ENCODE measurements around the gene PRKAR1A.

PRKAR1A gene

DNA sequence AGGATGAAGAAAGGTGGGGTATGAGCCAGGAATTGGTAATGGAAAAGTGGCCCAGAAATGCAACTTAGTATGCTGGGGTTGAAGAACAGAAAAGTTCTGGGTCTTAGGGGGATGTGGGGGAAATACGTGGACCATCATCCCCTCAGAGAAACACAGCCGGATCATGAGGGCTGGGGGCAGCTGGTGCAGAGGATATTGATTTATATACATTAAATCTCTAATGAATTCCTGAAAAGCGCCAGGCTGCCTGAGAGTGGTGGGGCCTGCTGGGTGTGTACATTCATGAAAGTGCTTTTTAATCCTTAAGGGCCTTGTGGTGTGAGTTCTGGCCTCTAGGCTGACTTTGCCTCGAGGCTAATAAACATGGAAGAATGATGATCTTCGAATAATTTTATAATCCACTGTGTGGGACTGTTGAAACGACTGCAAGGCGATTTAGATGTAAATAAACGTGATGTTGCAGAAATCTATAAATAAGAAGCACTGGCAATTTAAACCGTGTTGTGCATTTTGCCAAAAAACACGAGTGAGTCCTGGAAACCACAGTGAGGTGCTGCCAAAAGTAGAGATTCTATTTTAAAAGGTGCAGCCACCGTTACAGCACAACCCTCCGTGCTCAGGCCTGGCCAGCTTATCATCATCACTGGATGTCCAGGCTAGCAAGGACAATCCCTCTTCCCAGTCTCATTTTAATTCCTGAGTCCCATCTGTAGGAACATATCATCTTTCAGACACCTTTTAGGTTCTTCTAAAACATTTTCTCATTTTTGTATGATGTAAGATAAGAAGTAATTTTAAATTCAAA is 32.1 kb downstream of the PRKAR1A start:
- DNase-seq: no peak

DNA sequence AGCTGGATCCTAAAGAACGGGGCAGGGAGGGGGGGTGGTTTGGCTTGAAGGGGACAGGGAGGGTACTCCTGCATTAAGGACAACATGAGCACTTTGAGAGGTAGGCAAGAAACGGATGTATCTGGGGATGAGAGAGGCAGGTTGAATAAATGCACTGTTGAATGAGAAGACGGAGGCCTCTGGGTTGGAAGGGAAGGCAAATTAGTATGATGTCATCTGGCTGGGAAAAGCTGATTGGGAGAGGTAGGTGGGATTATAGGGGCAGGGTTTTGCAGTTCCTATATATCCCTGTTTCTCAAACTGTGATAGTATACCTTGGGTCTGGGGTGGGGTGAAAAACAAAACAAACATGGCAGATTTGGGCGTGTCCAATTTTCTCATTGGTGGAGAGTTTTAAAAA is 44.3 kb downstream of the PRKAR1A start:
- no peak for DNase-seq

DNA sequence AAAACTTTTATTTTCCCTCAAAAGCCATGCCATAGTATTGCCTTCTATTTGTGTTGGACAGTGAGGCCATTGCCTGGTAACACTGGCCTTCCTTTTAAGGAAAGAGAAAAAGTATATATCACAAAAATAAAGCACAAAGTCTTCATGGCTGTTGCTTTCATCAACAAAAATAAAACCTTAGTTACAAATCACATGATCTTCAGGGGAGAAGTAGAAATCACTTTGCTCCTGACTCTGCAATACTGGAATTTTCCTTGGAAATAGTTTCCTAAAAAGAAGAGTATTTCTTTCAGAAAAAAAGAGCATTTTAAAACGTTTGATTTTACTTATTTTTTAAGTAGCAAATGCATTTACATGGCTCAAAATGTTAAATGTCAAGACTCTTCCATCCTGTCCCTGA is 47.1 kb downstream of the PRKAR1A start:
- no peak for DNase-seq

DNA sequence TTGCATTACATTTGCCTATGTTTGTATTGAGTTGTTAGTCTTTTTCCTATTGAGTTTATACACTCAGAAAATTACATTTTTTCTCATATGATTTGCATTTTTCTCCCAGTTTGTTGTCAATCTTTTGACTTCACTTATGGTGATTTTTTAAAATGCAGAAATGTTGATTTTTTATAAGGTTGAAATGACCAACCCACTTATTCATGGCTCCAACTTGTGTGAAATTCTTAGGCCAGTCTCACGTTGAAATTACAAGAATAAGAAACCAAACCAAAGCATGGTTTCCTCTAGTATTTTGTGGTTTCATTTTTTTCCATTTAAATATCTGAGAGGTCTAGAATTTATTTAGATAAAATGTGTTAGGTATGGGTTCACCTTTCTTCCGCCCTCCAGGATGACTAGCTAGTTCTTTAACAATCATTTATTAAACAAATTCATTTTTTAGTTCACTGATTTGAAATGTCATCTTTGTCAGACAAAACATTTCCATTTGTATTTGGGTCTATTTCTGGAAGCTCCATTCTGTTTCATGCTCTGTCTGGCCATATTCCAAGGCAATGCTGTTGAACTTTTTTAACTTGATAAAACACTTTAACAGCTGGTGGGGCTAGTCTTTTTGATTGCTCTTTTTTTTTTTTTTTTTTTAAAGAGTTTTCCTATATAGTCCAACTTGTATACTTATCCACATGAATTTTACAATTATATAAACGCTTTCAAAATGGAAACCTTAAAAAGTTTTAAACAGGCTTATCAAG is 48.9 kb downstream of the PRKAR1A start:
- no peak for DNase-seq

DNA sequence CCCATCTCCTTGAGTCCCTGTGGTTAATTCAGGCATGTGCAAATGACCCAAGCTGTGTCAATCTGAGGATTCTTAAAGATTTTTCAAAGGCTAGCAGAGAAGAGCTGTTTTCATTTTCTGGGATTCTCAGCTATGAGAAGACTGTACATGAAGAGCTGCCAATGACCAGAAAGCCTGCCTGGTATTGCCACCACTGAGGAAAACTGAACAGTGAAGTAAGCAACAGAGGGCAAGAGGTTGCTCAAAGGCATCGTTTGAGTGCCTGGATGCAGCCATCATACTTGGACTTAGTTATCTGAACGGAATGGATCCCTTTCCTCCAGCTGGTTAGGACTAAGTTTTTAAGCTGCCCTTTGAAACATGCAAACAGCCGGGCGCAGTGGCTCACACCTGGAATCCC is 50.5 kb downstream of the PRKAR1A start:
- no peak for DNase-seq

DNA sequence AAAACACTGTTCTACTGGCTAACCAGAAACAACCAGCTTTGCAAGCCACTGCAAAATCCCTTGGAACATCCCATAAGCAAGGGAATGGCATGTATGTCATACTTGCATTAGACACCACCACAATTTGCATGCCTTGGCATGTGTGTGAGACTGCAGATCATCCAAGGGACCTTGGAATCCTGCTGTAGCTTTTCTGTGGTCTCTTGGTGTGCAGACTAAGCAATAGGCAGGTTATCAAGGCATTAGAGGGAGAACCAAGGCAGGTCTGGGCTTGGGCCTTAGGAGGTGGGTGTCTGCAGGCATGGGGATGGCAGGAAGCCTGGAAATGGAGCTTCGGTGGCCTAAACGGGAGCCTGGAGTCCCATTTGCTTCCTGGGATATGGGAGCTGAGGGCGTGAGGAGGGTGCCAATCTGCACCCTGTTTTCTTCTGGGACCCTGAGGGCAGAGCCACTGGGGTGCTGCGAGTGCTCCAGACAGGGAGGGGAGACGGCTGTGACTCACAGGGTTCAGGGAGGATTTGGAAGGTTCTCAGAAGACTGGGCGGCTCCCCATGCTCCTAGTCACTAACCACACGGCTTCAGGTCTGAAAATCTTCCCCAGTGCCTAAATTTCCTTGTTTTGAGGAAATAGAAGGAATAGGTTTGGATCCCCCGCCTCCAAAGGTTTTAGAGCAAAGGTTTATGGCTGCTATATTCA is 52.3 kb downstream of the PRKAR1A start:
- no peak for DNase-seq

DNA sequence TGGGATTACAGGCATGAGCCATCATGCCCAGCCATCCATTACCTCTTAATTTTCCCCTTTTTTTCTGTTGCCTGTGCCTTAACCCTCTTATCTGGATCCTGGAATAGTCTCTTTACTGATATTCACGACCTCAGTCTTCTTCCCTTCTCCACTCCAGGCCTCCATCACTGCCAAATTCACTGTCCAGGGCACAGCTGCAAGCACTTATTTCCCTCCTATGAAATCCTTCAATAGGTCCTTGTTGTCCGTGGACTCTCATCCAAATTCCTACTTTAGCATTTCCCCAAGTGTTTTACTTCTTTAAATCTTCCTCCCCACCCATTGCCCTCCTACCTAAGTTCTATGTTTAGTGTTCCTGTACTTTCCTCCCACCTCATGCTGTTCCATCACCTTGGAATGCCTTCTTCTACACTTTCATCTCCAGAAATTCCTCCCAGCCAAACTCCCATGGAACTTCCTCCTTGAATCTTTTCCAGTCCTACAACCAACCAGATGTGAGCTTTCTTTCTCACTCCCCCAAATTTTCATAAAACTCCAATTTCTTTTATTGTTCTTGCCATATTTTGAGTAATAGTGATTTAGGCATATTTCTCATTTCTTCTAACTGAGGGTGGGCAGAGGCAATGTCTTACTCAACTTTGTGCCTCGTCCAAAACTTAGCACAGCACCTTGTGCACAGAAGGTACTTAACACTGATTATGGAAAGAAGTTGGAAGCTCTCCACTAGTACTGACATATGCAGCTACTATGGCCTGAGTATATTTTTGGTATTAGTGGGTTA is 53.6 kb downstream of the PRKAR1A start:
- no peak for DNase-seq

DNA sequence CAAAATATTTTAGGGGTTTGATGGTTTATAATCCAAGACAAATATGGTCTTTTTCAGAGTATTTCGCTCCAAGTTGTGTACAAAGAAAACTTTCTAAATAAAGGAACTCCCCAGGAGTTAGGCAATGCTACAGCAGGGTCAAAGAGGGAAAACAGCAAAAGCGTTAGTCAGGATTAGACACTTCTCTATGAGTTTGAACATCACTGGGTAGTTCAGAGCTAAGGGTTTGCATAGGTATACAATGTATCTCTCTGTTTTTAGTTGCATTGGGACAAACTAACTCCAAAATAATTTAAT is 54.2 kb downstream of the PRKAR1A start:
- no peak for DNase-seq

DNA sequence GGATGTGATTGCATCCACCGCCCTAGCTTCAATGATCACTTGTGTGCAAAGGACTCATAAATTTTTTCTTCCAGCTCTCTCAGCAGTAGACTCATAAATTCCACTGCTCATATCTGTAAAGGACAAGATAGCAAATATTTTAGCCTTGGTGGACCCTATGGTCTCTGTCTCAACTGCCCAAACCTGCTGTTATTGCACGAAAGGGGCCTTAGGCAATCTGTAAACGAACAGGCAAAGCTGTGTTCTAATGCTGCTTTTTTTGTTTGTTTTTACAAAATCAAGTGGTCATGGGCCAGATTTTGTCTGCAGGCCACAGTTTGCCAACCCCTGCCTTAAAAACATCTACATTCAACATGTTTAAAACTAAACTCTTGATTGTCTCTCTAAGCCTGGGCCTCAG is 54.8 kb downstream of the PRKAR1A start:
- no peak for DNase-seq

DNA sequence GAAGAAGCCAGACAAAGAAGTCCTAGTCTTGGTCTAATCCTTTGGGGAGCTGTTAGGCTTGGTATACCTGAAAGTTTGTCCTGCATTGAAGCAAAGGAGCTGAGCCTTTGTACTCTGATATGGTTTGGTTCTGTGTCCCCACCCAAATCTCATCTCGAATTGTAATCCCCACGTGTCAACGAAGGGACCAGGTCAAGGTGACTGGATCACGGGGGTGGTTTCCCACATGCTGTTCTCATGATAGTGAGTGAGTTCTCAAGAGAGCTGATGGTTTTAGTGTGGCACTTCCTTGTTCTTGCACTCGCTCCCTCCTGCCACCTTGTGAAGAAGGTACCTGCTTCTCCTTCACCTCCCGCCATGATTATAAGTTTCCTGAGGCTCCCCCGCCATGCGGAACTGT is 55.4 kb downstream of the PRKAR1A start:
- no peak for DNase-seq

DNA sequence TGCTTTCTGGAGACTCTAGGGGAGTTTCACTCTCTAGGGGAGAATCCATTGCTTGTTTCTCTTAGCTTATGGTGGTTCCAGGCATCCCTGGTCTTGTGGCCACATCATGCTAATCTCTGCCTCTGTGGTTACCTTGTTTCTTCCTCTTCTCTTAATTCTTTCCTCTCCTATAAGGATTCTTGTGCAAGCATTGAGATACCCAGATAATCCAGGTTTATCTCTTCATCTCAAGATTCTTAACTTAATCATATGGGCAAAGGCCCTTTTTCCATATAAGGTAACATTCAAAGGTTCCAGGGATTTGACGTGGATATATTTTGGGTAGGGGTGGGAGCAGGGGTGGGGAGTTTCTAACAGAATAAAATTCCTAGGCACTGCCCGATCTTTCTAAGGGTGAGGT is 56.4 kb downstream of the PRKAR1A start:
- no peak for DNase-seq

DNA sequence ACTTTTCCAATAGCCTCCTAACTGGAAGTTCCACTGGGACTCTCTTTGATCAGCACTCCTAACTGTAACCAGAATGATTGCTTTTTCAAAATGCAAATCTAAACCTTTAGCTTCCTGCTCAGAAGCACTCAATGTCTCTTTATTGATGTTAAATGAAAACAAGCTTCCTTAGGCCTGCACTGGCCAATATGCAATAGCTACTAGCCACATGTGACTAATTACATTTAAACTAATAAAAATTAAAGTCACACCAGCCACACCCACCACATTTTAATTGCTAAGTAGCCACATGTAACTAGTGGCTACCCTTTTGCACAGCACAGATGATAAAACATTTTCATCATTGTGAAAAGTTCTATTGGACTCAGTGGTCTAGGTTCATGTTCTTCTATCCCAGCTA is 57.1 kb downstream of the PRKAR1A start:
- no peak for DNase-seq

DNA sequence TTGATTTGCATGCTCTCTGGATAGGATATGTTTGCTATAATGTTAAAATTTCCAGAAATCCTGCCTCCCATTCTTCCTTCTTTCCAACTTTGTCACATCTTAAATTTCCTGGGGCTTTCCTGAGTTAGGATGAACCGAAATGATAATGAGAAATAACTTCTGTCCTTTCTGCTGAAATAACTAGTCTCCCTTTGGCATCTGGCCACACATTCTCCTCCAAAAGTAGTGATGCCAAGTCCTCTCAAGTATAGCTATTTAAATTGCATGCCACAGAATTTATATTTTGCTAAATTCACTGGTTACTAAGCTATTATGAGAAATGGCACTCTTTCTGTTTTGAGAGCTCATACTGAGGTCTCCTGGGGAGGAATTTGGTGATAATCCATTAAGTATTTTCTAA is 58.3 kb downstream of the PRKAR1A start:
- DNase-seq: no peak

DNA sequence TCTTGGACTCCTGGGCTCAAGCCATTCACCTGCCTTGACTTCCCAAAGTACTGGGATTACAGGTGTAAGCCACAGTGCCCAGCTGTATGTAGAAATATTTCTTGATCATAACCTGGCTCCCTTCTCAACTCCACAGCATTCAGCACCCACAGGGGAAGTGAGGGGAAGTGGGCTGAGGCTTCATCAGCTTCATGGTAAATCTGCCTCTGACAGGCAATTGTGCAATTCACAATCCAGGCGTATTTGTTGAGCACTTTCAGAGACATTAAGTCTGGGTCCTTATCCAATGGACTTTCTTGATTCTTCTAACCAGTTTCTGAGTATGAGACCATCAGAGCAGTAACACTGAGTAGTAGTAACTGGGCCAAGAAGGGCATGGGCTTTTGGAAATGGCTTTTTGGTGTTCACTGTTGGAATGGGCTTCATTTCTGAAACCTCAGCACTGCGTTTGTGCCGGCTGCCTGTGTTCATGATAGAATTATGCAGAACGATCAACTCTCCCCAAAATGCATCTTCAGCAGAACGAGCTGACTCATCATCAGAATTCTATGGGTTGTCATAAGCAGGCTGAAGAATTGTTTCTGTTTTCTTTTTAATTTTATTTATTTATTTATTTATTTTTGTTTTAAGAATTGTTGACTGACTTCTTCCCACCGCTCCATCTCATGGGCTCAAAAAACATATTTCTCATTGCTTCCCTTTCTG is 60.1 kb downstream of the PRKAR1A start:
- DNase-seq: no peak

DNA sequence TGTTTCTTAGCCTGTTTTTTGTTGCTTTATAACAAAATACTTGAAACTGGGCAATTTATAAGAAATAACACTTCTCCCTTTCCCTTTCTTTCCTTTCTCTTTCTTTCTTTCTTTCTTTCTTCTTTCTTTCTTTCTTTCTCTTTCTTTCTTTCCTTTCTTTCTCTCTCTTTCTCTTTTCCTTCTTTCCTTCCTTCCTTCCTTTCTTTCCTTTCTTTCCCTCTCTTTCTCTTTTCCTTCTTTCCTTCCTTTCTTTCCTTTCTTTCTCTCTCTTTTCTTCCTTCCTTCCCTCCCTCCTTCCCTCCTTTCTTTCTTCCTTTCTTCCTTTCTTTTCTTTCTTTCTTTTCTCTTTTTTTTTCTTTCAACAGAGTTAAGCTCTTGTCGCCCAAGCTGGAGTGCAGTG is 61.1 kb downstream of the PRKAR1A start:
- DNase-seq: no peak

DNA sequence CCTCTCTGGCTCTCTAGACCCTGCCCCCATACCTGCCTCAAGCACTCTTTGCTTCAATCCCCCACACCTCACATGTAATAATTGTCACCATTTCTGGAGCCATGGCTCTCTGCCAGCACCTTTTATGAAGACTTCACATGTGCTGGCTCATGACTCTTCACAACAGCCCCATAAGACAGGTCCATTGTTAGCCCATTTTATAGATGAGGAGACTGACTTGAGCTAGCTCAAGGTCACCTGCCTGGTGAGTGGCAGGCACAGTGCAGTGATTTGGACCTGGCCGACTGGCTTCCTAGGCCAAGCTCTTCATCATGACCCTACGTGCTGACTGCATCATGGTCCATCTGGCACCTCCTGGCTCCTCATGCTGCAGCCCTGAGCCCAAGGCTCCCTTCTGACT is 63.9 kb downstream of the PRKAR1A start:
- no peak for DNase-seq

DNA sequence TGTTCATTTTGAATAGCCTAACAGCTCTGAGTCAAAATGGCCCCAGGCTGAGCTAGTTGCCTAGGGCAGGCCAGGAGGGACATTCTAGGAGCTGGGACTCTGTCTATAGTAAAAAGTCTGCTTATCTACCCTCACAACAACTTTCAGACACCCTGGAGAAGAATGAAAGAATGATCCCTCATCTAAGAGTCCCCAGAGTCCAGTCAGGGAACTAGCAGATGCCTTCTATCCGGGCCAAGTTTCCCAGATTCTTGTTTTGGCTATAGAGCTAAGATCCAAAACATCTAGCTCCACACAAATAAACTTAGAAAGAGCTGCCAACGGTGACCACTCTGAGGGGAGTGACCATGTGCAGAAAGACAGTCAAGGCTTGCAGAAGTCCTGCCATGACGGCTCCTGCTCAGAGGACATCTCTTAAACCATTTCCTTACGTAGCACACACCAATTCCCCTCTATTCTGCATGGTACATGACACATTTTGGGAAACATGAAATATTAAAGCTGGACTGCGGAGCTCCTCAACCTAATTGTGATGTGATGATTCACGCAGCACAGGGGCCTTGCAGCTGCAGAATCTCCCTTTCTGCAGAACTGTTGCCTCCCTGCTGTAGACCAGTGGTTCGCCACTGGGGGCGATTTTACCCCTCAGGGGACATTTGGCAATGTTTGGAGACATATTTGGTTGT is 64.7 kb downstream of the PRKAR1A start:
- DNase-seq: no peak

DNA sequence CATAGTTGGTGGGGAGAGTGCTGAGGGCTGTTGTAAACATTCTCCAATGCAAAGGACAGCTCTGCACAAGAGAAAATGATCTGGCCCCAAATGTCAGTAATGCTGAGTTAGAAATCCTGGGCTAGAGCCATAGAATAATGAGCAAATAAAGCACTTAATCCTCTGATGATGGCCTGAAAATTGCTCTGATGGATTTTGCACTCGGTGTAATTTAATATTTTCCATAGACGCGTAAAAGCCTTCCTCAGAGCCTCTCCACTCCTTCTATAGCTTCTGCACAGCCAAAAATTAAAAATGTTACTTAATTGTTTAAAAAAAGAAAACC is 65.2 kb downstream of the PRKAR1A start:
- no peak for DNase-seq

DNA sequence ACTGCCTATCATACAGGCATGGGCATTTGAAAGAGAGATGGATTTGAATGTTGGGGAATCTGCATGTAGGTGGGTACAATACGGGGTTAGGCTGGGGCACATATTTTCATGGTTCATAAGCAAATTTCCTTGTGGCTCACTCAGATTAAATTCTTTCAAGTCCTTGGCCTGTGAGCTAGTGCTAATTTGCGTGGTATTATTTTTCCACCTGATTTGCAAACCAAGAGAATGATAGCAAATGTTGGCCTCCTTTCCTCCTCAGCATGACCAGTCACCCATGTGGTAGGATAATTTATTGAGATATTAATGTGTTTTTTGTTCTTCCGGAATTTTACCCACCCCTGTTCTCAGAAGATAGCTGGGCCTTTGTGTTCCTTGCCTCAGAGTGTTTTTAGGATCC is 66.0 kb downstream of the PRKAR1A start:
- DNase-seq: no peak

DNA sequence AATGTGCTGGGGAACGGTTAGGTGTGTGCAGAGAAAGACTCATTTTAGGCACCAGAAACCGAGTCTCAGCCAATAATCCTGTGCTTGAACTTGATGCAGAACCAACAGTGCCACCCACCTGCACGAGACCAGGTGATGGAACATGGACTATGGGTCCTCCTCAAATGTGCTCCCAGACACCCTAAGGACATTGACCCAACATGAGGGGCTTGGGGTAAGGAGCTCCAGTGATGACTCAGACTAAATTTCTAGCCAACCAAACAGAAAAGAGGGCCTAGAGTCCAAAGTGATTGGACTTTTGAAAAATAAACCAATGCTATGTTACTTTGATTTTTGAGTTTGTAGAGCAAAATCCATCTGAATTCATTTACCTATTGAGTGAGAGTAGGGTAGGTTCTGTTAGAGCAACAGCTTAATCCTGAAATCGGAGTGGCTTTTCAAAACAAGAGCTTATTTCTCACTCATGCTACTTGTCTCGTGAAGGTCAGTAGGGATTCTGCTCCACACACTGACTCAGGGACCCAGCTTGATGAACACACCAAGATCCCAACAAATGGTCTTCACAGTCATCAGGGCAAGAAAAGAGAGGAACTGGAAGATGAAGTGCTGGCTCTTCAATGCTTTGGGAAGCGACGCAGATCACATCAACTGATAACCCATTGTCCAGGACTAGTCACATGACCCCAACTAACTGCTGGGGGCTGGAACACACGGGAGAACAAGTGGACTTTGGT is 67.1 kb downstream of the PRKAR1A start:
- no peak for DNase-seq

DNA sequence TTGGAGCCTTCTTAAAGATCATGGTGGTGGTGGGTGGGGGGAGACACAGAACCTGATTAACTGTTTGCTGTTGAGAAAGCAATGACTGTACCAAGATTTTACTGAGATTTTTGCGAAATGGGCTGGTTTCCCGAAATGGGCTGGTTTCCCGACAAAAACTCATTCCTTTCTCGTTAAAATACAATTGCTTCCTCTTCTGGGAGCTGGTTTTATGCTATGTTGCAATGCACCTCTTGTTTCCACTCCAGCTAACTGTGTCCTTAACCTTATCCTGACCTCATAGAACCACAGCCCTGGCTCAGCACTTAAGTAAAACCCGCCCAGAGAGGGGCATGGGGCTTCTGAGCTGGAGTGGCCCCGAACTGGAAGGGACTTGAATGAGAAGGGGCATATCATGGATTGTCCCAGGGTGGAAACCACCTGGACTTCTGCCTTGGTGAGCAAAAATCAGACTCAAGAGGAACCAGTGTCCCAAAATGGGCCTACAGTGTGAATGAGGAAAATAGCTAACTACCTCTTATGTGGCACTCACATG is 68.1 kb downstream of the PRKAR1A start:
- DNase-seq: no peak
